Keratinocyte (primary cell): ENCODE data around the gene TAF11L9. TPM values are rescaled to one million over a fixed set of nuclear protein-coding genes. Genes with fewer than 3 reads are reported as not detected.
"Not testable (repeated sequence)": the region's sequence is repeated elsewhere in the genome, so short reads cannot be mapped to it uniquely, and the experiment has no call there.

Experiments used
- DNase-seq: peaks from one replicate; pipeline ENCODE4 v3.0.0-alpha.2; 2011; ENCODE audit warnings: low read depth, missing footprints, low spot score
- FAIRE-seq: peaks from 2 replicates; lab custom pipeline; 2011; peaks lifted over from hg19 to GRCh38; lab: Jason Lieb, UNC
- H2AFZ ChIP-seq: 2 replicates; pipeline ENCODE4 v1.6.0; 2012; ENCODE audit warnings: low read length, control low read depth, inconsistent platforms; ENCODE audit not compliant: control insufficient read depth
- H3K27ac ChIP-seq: 2 replicates; pipeline ENCODE4 v1.5.1; 2011; ENCODE audit warnings: low read length; ENCODE audit not compliant: control insufficient read depth, insufficient read depth
- H3K27me3 ChIP-seq: 3 replicates; pipeline ENCODE4 v1.6.0; 2011; ENCODE audit warnings: low read length; ENCODE audit not compliant: control insufficient read depth, insufficient read depth; ENCODE audit errors: extremely low read depth
- H3K36me3 ChIP-seq, 2 experiments: 2 replicates in 1 of 2; 3 replicates in 1 of 2; pipeline ENCODE4 v1.5.1; 2011; ENCODE audit warnings: low read length in 2 of 2, mild to moderate bottlenecking in 1 of 2; ENCODE audit not compliant: control insufficient read depth in 2 of 2, insufficient read depth in 2 of 2; ENCODE audit errors: extremely low read depth in 1 of 2
- H3K4me1 ChIP-seq: 3 replicates; pipeline ENCODE4 v1.5.1; 2011; ENCODE audit warnings: low read length; ENCODE audit not compliant: control insufficient read depth, insufficient read depth; ENCODE audit errors: extremely low read depth
- H3K4me2 ChIP-seq: 3 replicates; pipeline ENCODE4 v1.6.0; 2011; ENCODE audit warnings: low read depth, low read length; ENCODE audit not compliant: control insufficient read depth, insufficient read depth; ENCODE audit errors: extremely low read depth
- H3K4me3 ChIP-seq, 3 experiments: fragments of 200-600 bp in 1 of 3; sonication (generic) in 1 of 3; 2 replicates in 2 of 3; 3 replicates in 1 of 3; pipeline ENCODE4 v1.5.1; 2011 to 2016; ENCODE audit warnings: low read length in 3 of 3, mild to moderate bottlenecking in 3 of 3, control low read depth in 2 of 3, inconsistent platforms in 1 of 3, low read depth in 1 of 3, mixed read lengths in 1 of 3, mixed run types in 1 of 3, moderate library complexity in 1 of 3; ENCODE audit not compliant: control insufficient read depth in 2 of 3, insufficient read depth in 2 of 3; ENCODE audit errors: extremely low read depth in 1 of 3
- H3K79me2 ChIP-seq: 2 replicates; pipeline ENCODE4 v1.6.0; 2012; ENCODE audit warnings: low read length; ENCODE audit not compliant: control insufficient read depth, insufficient read depth
- H3K9ac ChIP-seq: 3 replicates; pipeline ENCODE4 v1.6.0; 2011; ENCODE audit warnings: low read length; ENCODE audit not compliant: control insufficient read depth, insufficient read depth; ENCODE audit errors: extremely low read depth
- H3K9me1 ChIP-seq: 3 replicates; pipeline ENCODE4 v1.6.0; 2011; ENCODE audit warnings: low read length; ENCODE audit not compliant: control insufficient read depth, insufficient read depth; ENCODE audit errors: extremely low read depth
- H3K9me3 ChIP-seq: 2 replicates; pipeline ENCODE4 v1.5.1; 2012; ENCODE audit warnings: low read depth, low read length; ENCODE audit not compliant: control insufficient read depth
- H4K20me1 ChIP-seq: 3 replicates; pipeline ENCODE4 v1.6.0; 2011; ENCODE audit warnings: low read length; ENCODE audit not compliant: control insufficient read depth, insufficient read depth; ENCODE audit errors: extremely low read depth
- dilution Hi-C: fragments of 300-500 bp; cut with MboI; formaldehyde crosslinking; loops from one replicate; pipeline ENCODE4 v1.7.0; 2020; ENCODE audit warnings: low sequenced_read_pairs; ENCODE audit not compliant: extremely low pct_ligation_motif_present
- polyA plus RNA-seq, 5 experiments: library from polyadenylated mRNA; depleted of rRNA in 3 of 5; stranded (reverse) in 3 of 5; stranded (forward) in 1 of 5; unstranded in 1 of 5; fragments of >200 nt; gene quantifications; 1 replicate in 1 of 5; 2 replicates in 3 of 5; 3 replicates in 1 of 5; pipeline versions ENCODE4 v1.2.1 to v1.2.3, GENCODE V29; 2011 to 2012; ENCODE audit warnings: missing spikeins in 2 of 5, low read depth in 1 of 5, low replicate concordance in 1 of 5
- small RNA-seq, 3 experiments: library from RNA; depleted of rRNA; stranded (forward); fragments of <200 nt; gene quantifications; one replicate each; pipeline ENCODE3, GENCODE V24; 2012; ENCODE audit warnings: low read depth in 3 of 3, low replicate concordance in 1 of 3; ENCODE audit not compliant: insufficient read length in 3 of 3

Gene TAF11L9
- polyA plus RNA-seq, 1 donor (not counting 4 experiments of a cell fraction or from before 2014, with no cell fraction given) = not detected

GRCh38 chr5:17585658-17586057 lies 8.5 kb downstream of the TAF11L9 start, which contains the start of gene TAF11L7:
Gene TAF11L7, minus strand, starts transcription at chr5:17585758.
- dilution Hi-C loops, H3K4me3 ChIP-seq, H3K4me1 ChIP-seq, FAIRE-seq, H3K9me1 ChIP-seq, H3K9me3 ChIP-seq, H2AFZ ChIP-seq, H3K9ac ChIP-seq, H3K79me2 ChIP-seq, H3K36me3 ChIP-seq, H3K27me3 ChIP-seq, H3K4me2 ChIP-seq, DNase-seq, H3K27ac ChIP-seq, H4K20me1 ChIP-seq: not testable (repeated sequence)

Small RNAs within 50 kb of the gene (small RNA-seq; reads per million reads assigned to genes)
- gene AC233724.3 (0 reads per million in 3 experiments), gene AC233724.4 (0 reads per million in 3 experiments), gene AC233724.6 (0 reads per million in 3 experiments), gene AC233724.7 (0 reads per million in 3 experiments)

Other genes starting within 250 kb of the TAF11L9 start
- not detected in 3 replicates for gene TAF11L2, start 96.2 kb downstream of the TAF11L9 start, polyA plus RNA-seq
- not detected in 3 replicates for gene TAF11L3, start 76.0 kb downstream of the TAF11L9 start, polyA plus RNA-seq
- not detected in 3 replicates for gene TAF11L4, start 72.6 kb downstream of the TAF11L9 start, polyA plus RNA-seq
- not detected in 3 replicates for gene TAF11L5, start 69.2 kb downstream of the TAF11L9 start, polyA plus RNA-seq
- not detected in 3 replicates for gene TAF11L6, start 65.7 kb downstream of the TAF11L9 start, polyA plus RNA-seq
- not detected in 3 replicates for gene TAF11L7, start 8.6 kb downstream of the TAF11L9 start, polyA plus RNA-seq
- not detected in 3 replicates for gene TAF11L8, start 3.4 kb downstream of the TAF11L9 start, polyA plus RNA-seq
- not detected in 3 replicates for gene TAF11L10, start 3.4 kb upstream of the TAF11L9 start, polyA plus RNA-seq
- not detected in 3 replicates for gene TAF11L11, start 9.8 kb upstream of the TAF11L9 start, polyA plus RNA-seq
- gene TAF11L12, start 16.0 kb upstream of the TAF11L9 start, polyA plus RNA-seq = not detected in 3 replicates
- gene TAF11L13, start 37.7 kb upstream of the TAF11L9 start, polyA plus RNA-seq = not detected in 3 replicates
- gene TAF11L14, start 40.1 kb upstream of the TAF11L9 start, polyA plus RNA-seq = not detected in 3 replicates